SK-N-SH (cell line): Measurements from ENCODE around the gene KRT39. TPM values are rescaled to one million over a fixed set of nuclear protein-coding genes. Genes with fewer than 3 reads are reported as not detected.

Source experiments
- CTCF ChIA-PET: fragments of 300-600, 350-600 bp; formaldehyde crosslinking; extraction: SDS; loops from one replicate; lab custom pipeline; 2021; lab: Yijun Ruan, JAX
- POLR2A ChIA-PET: fragments of 350-600 bp; sonication (Branson Sonifier 250); formaldehyde crosslinking; extraction: SDS; loops from one replicate; lab custom pipeline; 2020; ENCODE audit warnings: antibody characterized with exemption, inconsistent platforms; lab: Yijun Ruan, JAX
- DNase-seq: peaks from one replicate; pipeline ENCODE4 v3.0.0; 2012
- H2AFZ ChIP-seq: fragments of 200-600 bp; sonication (generic); 2 replicates; pipeline ENCODE4 v1.8.1; 2016; ENCODE audit warnings: antibody characterized with exemption, mild to moderate bottlenecking, low read depth
- H3F3A ChIP-seq: fragments of 200-600 bp; sonication (generic); replicated peaks from 2 replicates; pipeline ENCODE3; 2016; ENCODE audit warnings: antibody characterized with exemption, mild to moderate bottlenecking; ENCODE audit not compliant: insufficient read depth
- H3K27ac ChIP-seq, 2 experiments: fragments of 200-500 bp in 1 of 2; fragments of 200-600 bp in 1 of 2; sonication (Bioruptor generic) in 1 of 2; sonication (generic), shearing (Covaris generic) in 1 of 2; 2 replicates each; pipeline versions ENCODE4 v1.5.1 to v1.6.1; 2014 to 2016; ENCODE audit warnings: low read depth in 2 of 2, inconsistent platforms in 1 of 2, low read length in 1 of 2, mild to moderate bottlenecking in 1 of 2, mixed read lengths in 1 of 2
- H3K27me3 ChIP-seq: fragments of 200-600 bp; sonication (generic), shearing (Covaris generic); 2 replicates; pipeline ENCODE4 v1.6.1; 2016; ENCODE audit warnings: mixed run types; ENCODE audit not compliant: insufficient read depth
- H3K36me3 ChIP-seq, 2 experiments: fragments of 200-500 bp in 1 of 2; fragments of 200-600 bp in 1 of 2; sonication (Bioruptor generic) in 1 of 2; sonication (generic) in 1 of 2; replicated peaks in 1 of 2; 2 replicates each; pipeline versions ENCODE3 to v1.5.1; 2014 to 2016; ENCODE audit warnings: low read length in 1 of 2, mild to moderate bottlenecking in 1 of 2; ENCODE audit not compliant: insufficient read depth in 2 of 2, control insufficient read depth in 1 of 2
- H3K4me1 ChIP-seq, 2 experiments: fragments of 200-500 bp in 1 of 2; fragments of 200-600 bp in 1 of 2; sonication (Bioruptor generic) in 1 of 2; sonication (generic), shearing (Covaris generic) in 1 of 2; 2 replicates each; pipeline versions ENCODE4 v1.5.1 to v1.6.1; 2014 to 2016; ENCODE audit warnings: low read depth in 1 of 2, low read length in 1 of 2, mixed run types in 1 of 2; ENCODE audit not compliant: insufficient read depth in 2 of 2, control insufficient read depth in 1 of 2
- H3K4me2 ChIP-seq: fragments of 200-600 bp; sonication (generic), shearing (Covaris generic); 2 replicates; pipeline ENCODE4 v1.6.1; 2017; ENCODE audit warnings: mixed run types
- H3K4me3 ChIP-seq, 2 experiments: fragments of 200-500 bp in 1 of 2; fragments of 200-600 bp in 1 of 2; sonication (Bioruptor generic) in 1 of 2; sonication (generic), shearing (Covaris generic) in 1 of 2; 2 replicates each; pipeline versions ENCODE4 v1.5.1 to v1.8.1; 2014 to 2016; ENCODE audit warnings: low read depth in 2 of 2, inconsistent platforms in 1 of 2, low read length in 1 of 2, mild to moderate bottlenecking in 1 of 2, mixed read lengths in 1 of 2, moderate library complexity in 1 of 2
- H3K79me2 ChIP-seq: fragments of 200-600 bp; sonication (generic); 2 replicates; pipeline ENCODE4 v1.8.1; 2017; ENCODE audit warnings: mild to moderate bottlenecking; ENCODE audit not compliant: insufficient read depth
- H3K9ac ChIP-seq: fragments of 200-600 bp; sonication (generic); 2 replicates; pipeline ENCODE4 v1.6.1; 2017; ENCODE audit warnings: mixed run types
- H3K9me2 ChIP-seq: fragments of 200-600 bp; sonication (generic); 2 replicates; pipeline ENCODE4 v1.6.1; 2017; ENCODE audit warnings: mixed run types
- H3K9me3 ChIP-seq: fragments of 200-600 bp; sonication (generic); 2 replicates; pipeline ENCODE4 v1.6.1; 2017; ENCODE audit warnings: mixed run types, mild to moderate bottlenecking, moderate library complexity
- H4K20me1 ChIP-seq: fragments of 200-600 bp; sonication (generic); 2 replicates; pipeline ENCODE4 v1.6.1; 2017; ENCODE audit warnings: mild to moderate bottlenecking, mixed run types; ENCODE audit not compliant: insufficient read depth
- CTCF ChIP-seq: fragments of 200-600 bp; sonication (generic); IDR thresholded peaks from 2 replicates; pipeline ENCODE4 v1.6.1; 2017; ENCODE audit warnings: antibody characterized with exemption, mild to moderate bottlenecking, moderate library complexity
- ELF1 ChIP-seq: IDR thresholded peaks from 2 replicates; pipeline ENCODE4 v1.4.0; 2012
- EP300 ChIP-seq, 2 experiments: IDR thresholded peaks; 2 replicates each; pipeline versions ENCODE4 v1.4.0 to v1.6.1; 2012; ENCODE audit warnings: borderline replicate concordance in 1 of 2, low read depth in 1 of 2, low read length in 1 of 2
- FOSL2 ChIP-seq: IDR thresholded peaks from 2 replicates; pipeline ENCODE4 v1.4.0; 2012; ENCODE audit warnings: low read depth, mild to moderate bottlenecking, moderate library complexity, borderline replicate concordance
- FOXM1 ChIP-seq: IDR thresholded peaks from 2 replicates; pipeline ENCODE4 v1.4.0; 2012; ENCODE audit warnings: low read depth, mild to moderate bottlenecking
- GABPA ChIP-seq: IDR thresholded peaks from 2 replicates; pipeline ENCODE4 v1.4.0; 2012; ENCODE audit warnings: low read depth, mild to moderate bottlenecking
- MAX ChIP-seq: IDR thresholded peaks from 2 replicates; pipeline ENCODE4 v1.4.0; 2012; ENCODE audit warnings: low read depth
- MXI1 ChIP-seq: IDR thresholded peaks from 2 replicates; pipeline ENCODE4 v1.6.1; 2012; ENCODE audit warnings: mild to moderate bottlenecking, low read depth, low read length, improper control_type of control experiment
- NRF1 ChIP-seq: IDR thresholded peaks from 2 replicates; pipeline ENCODE4 v1.6.1; 2012; ENCODE audit warnings: low read depth, mild to moderate bottlenecking, low read length
- PBX3 ChIP-seq: IDR thresholded peaks from 2 replicates; pipeline ENCODE4; 2012
- POLR2AphosphoS5 ChIP-seq: IDR thresholded peaks from 2 replicates; pipeline ENCODE4 v1.6.1; 2012; ENCODE audit warnings: low read depth, low read length
- RAD21 ChIP-seq: IDR thresholded peaks from 2 replicates; pipeline ENCODE4 v1.6.1; 2012; ENCODE audit warnings: mild to moderate bottlenecking, low read length
- RCOR1 ChIP-seq: fragments of 150-350 bp; IDR thresholded peaks from 2 replicates; pipeline ENCODE4 v1.6.1; 2017; ENCODE audit warnings: antibody characterized with exemption, low read length
- REST ChIP-seq: IDR thresholded peaks from 2 replicates; pipeline ENCODE4 v1.6.1; 2012; ENCODE audit warnings: mild to moderate bottlenecking, low read depth, low read length, moderate library complexity
- SIN3A ChIP-seq: IDR thresholded peaks from 2 replicates; pipeline ENCODE4 v1.6.1; 2012; ENCODE audit warnings: low read depth, mild to moderate bottlenecking, low read length, moderate library complexity, borderline replicate concordance
- TAF1 ChIP-seq: IDR thresholded peaks from 2 replicates; pipeline ENCODE4 v1.6.1; 2012; ENCODE audit warnings: low read depth, mild to moderate bottlenecking, low read length, moderate library complexity, borderline replicate concordance
- USF1 ChIP-seq: IDR thresholded peaks from 2 replicates; pipeline ENCODE4 v1.4.0; 2012; ENCODE audit warnings: low read depth, borderline replicate concordance
- YY1 ChIP-seq: IDR thresholded peaks from 2 replicates; pipeline ENCODE4 v1.4.0; 2012; ENCODE audit warnings: low read depth, mild to moderate bottlenecking
- WGBS: methylation state at CpG from one replicate; pipeline ENCODE4 v1.1.6; 2017; ENCODE audit warnings: low lambda C conversion rate; 5-methylcytosine and 5-hydroxymethylcytosine counted together
- polyA plus RNA-seq, 3 experiments: library from polyadenylated mRNA; depleted of rRNA; stranded (reverse); fragments of >200 nt; gene quantifications; 2 replicates each; pipeline ENCODE4 v1.2.3, GENCODE V29; 2012

The KRT39 gene
- polyA plus RNA-seq, 1 of the 3 experiments (the other 2 are of a cell fraction), result not detected

- Histone ChIP-seq H3K9me3 (no peaks in the 10 kb centered on the region), H4K20me1 (no peaks in the 10 kb centered on the region), H3K79me2 (no peaks in the 10 kb centered on the region), H3K36me3 (no peaks in the 10 kb centered on the region), H3K4me3 (no peak overlapping the region), H3K9me2 (no peaks in the 10 kb centered on the region), H2AFZ (peak overlapping the region; percentile 64), H3K9ac (peak overlapping the region; percentile 43; the same call in 1 of the 2 replicates), H3F3A (no peaks in the 10 kb centered on the region), H3K27ac (peak overlapping the region in 1 of 2 experiments; percentile 50; a peak in 1 of 4 replicates), H3K27me3 (peaks cover 23% of the 10 kb centered on the region), H3K4me2 (peak overlapping the region; percentile 27; the same call in 1 of the 2 replicates), H3K4me1 (no peaks in the 10 kb centered on the region; a peak in 1 of 4 replicates)
- WGBS, result 10% methylated on average over 2 of the region's 2 CpGs
- peak; percentile 44; the same call in 1 of the 2 replicates for TF ChIP-seq FOSL2
- TF ChIP-seq CTCF, result no peak
- ChIA-PET POLR2A (no interaction called here), CTCF (no interaction called here)
- no peak for DNase-seq
Observed at GRCh38 chr17:40922239-40922638, 44.5 kb downstream of the KRT39 start.

- no peak for DNase-seq
- 25% methylated on average over 2 of the region's 2 CpGs for WGBS
- CTCF ChIA-PET, result no interaction called here
- no peak overlapping the region for H2AFZ ChIP-seq
- H3K9me2 ChIP-seq, result no peaks in the 10 kb centered on the region
- H3K79me2 ChIP-seq, result no peaks in the 10 kb centered on the region
- H3K4me1 ChIP-seq, result no peaks in the 10 kb centered on the region; a peak in 1 of 4 replicates
- no peak overlapping the region for H3K27ac ChIP-seq
- H3K9ac ChIP-seq, result no peak overlapping the region
- H3F3A ChIP-seq, result no peaks in the 10 kb centered on the region
- POLR2A ChIA-PET, result no interaction called here
- no peaks in the 10 kb centered on the region for H4K20me1 ChIP-seq
- H3K4me3 ChIP-seq, result no peak overlapping the region
- no peaks in the 10 kb centered on the region for H3K36me3 ChIP-seq
- no peak overlapping the region for H3K4me2 ChIP-seq
- no peaks in the 10 kb centered on the region for H3K9me3 ChIP-seq
- peaks cover 12% of the 10 kb centered on the region; the same call in 1 of the 2 replicates for H3K27me3 ChIP-seq
- TF ChIP-seq RAD21, result no peak
- no peak for TF ChIP-seq EP300 (IDR thresholded peaks at IDR 0.05; ENCODE audit: borderline replicate concordance in 1 of 2, low read depth in 1 of 2, low read length in 1 of 2)
- TF ChIP-seq MAX, result no peak
- no peak for TF ChIP-seq POLR2AphosphoS5
- TF ChIP-seq RCOR1, result no peak
- TF ChIP-seq REST, result no peak
- no peak for TF ChIP-seq TAF1
- TF ChIP-seq PBX3, result no peak
- no peak for TF ChIP-seq MXI1
- TF ChIP-seq SIN3A, result no peak
- TF ChIP-seq YY1, result no peak
- no peak for TF ChIP-seq NRF1
- TF ChIP-seq GABPA, result no peak
- TF ChIP-seq CTCF, result no peak
- no peak for TF ChIP-seq FOXM1
- TF ChIP-seq USF1, result no peak
- TF ChIP-seq ELF1, result no peak
Observed at GRCh38 chr17:40921026-40921425, 45.7 kb downstream of the KRT39 start.
